ENCODE measurements around the gene FSTL4. TPM values are rescaled to one million over a fixed set of nuclear protein-coding genes. Genes with fewer than 3 reads are reported as not detected.

FSTL4 gene
- total RNA-seq, 2 donors from 2014 or later, result 4.4 to 5.5 TPM

GRCh38 chr5:133444711-133445110, 167.6 kb downstream of the FSTL4 start:
- no peak for TF ChIP-seq CTCF (conservative IDR thresholded peaks at IDR 0.05)
- H3K9ac ChIP-seq (ENCODE audit: extremely low read depth, low read length, poor library complexity, severe bottlenecking), result no peak overlapping the region
- WGBS, 2 experiments (ENCODE audit: insufficient coverage in 1 of 2, insufficient read length in 1 of 2), result 90 to 93% methylated on average over 2 to 5 of the region's 5 CpGs
- H3K27me3 ChIP-seq (ENCODE audit: control insufficient read depth, insufficient read depth, low read length, poor library complexity, severe bottlenecking), result no peaks in the 10 kb centered on the region
- H3K9me3 ChIP-seq (ENCODE audit: control insufficient read depth, low read length), result no peaks in the 10 kb centered on the region
- no peaks in the 10 kb centered on the region for H3K36me3 Mint-ChIP-seq (ENCODE audit: low read depth)
- H3K27ac ChIP-seq (ENCODE audit: low read depth, low read length), result no peak overlapping the region
- no peaks in the 10 kb centered on the region for H3K4me1 ChIP-seq (ENCODE audit: control insufficient read depth, insufficient read depth, low read length)
- no peak overlapping the region for H3K4me3 Mint-ChIP-seq
- peaks cover 3% of the 10 kb centered on the region for H3K4me1 Mint-ChIP-seq
- H3K4me3 ChIP-seq (ENCODE audit: low read length), result no peak overlapping the region
- DNase-seq, result peak; percentile 18
- no peaks in the 10 kb centered on the region for H3K9me3 Mint-ChIP-seq
- H3K36me3 ChIP-seq (ENCODE audit: control insufficient read depth, insufficient read depth, low read length), result no peaks in the 10 kb centered on the region
- H3K27me3 Mint-ChIP-seq (ENCODE audit: insufficient read depth), result no peaks in the 10 kb centered on the region
- H3K27ac Mint-ChIP-seq, result no peak overlapping the region

- Histone ChIP-seq H3K9me3 (ENCODE audit: control insufficient read depth, low read length) (no peaks in the 10 kb centered on the region), H3K27me3 (ENCODE audit: control insufficient read depth, insufficient read depth, low read length, poor library complexity, severe bottlenecking) (no peaks in the 10 kb centered on the region), H3K9ac (ENCODE audit: extremely low read depth, low read length, poor library complexity, severe bottlenecking) (no peak overlapping the region), H3K27ac (ENCODE audit: low read depth, low read length) (no peak overlapping the region), H3K36me3 (ENCODE audit: control insufficient read depth, insufficient read depth, low read length) (no peaks in the 10 kb centered on the region), H3K4me1 (ENCODE audit: control insufficient read depth, insufficient read depth, low read length) (no peaks in the 10 kb centered on the region), H3K4me3 (ENCODE audit: low read length) (no peak overlapping the region)
- TF ChIP-seq CTCF (conservative IDR thresholded peaks at IDR 0.05), result no peak
- no peak for DNase-seq
- H3K36me3 Mint-ChIP-seq (ENCODE audit: low read depth), result no peaks in the 10 kb centered on the region
- H3K4me1 Mint-ChIP-seq, result peaks cover 3% of the 10 kb centered on the region
- WGBS, 2 experiments (ENCODE audit: insufficient coverage in 1 of 2, insufficient read length in 1 of 2), result 90 to 93% methylated on average over 2 to 7 of the region's 7 CpGs
- no peaks in the 10 kb centered on the region for H3K9me3 Mint-ChIP-seq
- no peak overlapping the region for H3K27ac Mint-ChIP-seq
- H3K4me3 Mint-ChIP-seq, result no peak overlapping the region
- H3K27me3 Mint-ChIP-seq (ENCODE audit: insufficient read depth), result no peaks in the 10 kb centered on the region
Observed at GRCh38 chr5:133441166-133441815, 171.1 kb downstream of the FSTL4 start.

GRCh38 chr5:133440467-133441115, 171.8 kb downstream of the FSTL4 start:
- 88 to 100% methylated on average over 4 to 7 of the region's 7 CpGs for WGBS, 2 experiments (ENCODE audit: insufficient coverage in 1 of 2, insufficient read length in 1 of 2)
- H3K4me1 ChIP-seq (ENCODE audit: control insufficient read depth, insufficient read depth, low read length), result no peaks in the 10 kb centered on the region
- H3K27ac ChIP-seq (ENCODE audit: low read depth, low read length), result no peak overlapping the region
- no peaks in the 10 kb centered on the region for H3K27me3 ChIP-seq (ENCODE audit: control insufficient read depth, insufficient read depth, low read length, poor library complexity, severe bottlenecking)
- no peak overlapping the region for H3K4me3 Mint-ChIP-seq
- H3K4me3 ChIP-seq (ENCODE audit: low read length), result no peak overlapping the region
- peaks cover 3% of the 10 kb centered on the region for H3K4me1 Mint-ChIP-seq
- DNase-seq, result no peak
- H3K36me3 Mint-ChIP-seq (ENCODE audit: low read depth), result no peaks in the 10 kb centered on the region
- no peaks in the 10 kb centered on the region for H3K9me3 Mint-ChIP-seq
- no peaks in the 10 kb centered on the region for H3K9me3 ChIP-seq (ENCODE audit: control insufficient read depth, low read length)
- H3K27ac Mint-ChIP-seq, result no peak overlapping the region
- no peak for TF ChIP-seq CTCF (conservative IDR thresholded peaks at IDR 0.05)
- H3K36me3 ChIP-seq (ENCODE audit: control insufficient read depth, insufficient read depth, low read length), result no peaks in the 10 kb centered on the region
- H3K27me3 Mint-ChIP-seq (ENCODE audit: insufficient read depth), result no peaks in the 10 kb centered on the region
- no peak overlapping the region for H3K9ac ChIP-seq (ENCODE audit: extremely low read depth, low read length, poor library complexity, severe bottlenecking)
